GM23248 (cell line): ENCODE data around the gene MACROD2.

ENCODE experiments used
- EZH2 ChIP-seq: fragments of 200-600 bp; sonication (generic); IDR thresholded peaks from 2 replicates; pipeline ENCODE4 v1.6.1; 2018; ENCODE audit warnings: antibody characterized with exemption, mild to moderate bottlenecking; ENCODE audit not compliant: insufficient read depth, poor library complexity, severe bottlenecking
- EZH2phosphoT487 ChIP-seq: fragments of 200-600 bp; sonication (generic); IDR thresholded peaks from 2 replicates; pipeline ENCODE4 v1.6.1; 2018; ENCODE audit warnings: antibody characterized with exemption, moderate library complexity, mild to moderate bottlenecking, low read depth; ENCODE audit not compliant: insufficient read depth

DNA sequence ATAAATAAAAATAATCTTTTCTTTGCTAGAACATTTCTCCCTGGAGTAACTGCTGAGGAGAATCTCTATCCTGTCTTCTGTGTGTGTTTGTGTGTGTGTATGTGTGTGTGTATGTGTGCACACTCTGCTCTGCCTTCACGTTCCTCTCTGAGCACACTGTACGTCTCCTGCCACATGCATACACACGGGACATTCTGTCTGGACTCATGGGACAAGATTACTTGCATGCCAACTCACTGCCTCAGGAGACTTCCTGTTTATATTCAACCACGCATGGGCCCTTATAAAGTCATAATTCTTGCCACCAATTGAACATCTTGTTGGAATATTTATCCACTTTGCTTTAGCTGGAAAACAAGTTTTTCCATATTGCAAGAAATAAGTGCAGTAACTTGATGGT, 1647.4 kb downstream of the MACROD2 start:
- TF ChIP-seq EZH2phosphoT487 (no peak), EZH2 (no peak)
